Epithelial cell of proximal tubule (primary cell): Measurements from ENCODE around the gene MRFAP1L1. TPM values are rescaled to one million over a fixed set of nuclear protein-coding genes. Genes with fewer than 3 reads are reported as not detected.
A peak's percentile ranks its signal among the peaks of the same experiment; 100 is the strongest.

ENCODE experiments used
- DNase-seq: peaks from one replicate; pipeline ENCODE4 v3.0.0-alpha.2; 2011; ENCODE audit warnings: low read depth
- H3K4me3 ChIP-seq: 2 replicates; pipeline ENCODE4 v1.5.1; 2011; ENCODE audit warnings: low read depth, mild to moderate bottlenecking, low read length
- total RNA-seq: library from RNA; depleted of rRNA; stranded (reverse); fragments of >200 nt; gene quantifications from 2 replicates; pipeline ENCODE4 v1.2.3, GENCODE V29; 2015
- TF ChIP-seq, protein P1 (sequence below): conservative IDR thresholded peaks from 2 replicates; pipeline ENCODE4 v1.5.1; 2012; ENCODE audit warnings: low read depth, mild to moderate bottlenecking, low read length

Gene MRFAP1L1
- total RNA-seq, 1 donor from 2014 or later: 49.1 TPM

- peak; percentile 32 for DNase-seq
- no peak overlapping the region for H3K4me3 ChIP-seq
Observed at GRCh38 chr4:6668391-6668790, 41.3 kb downstream of the MRFAP1L1 start.

GRCh38 chr4:6665320-6665654, 44.4 kb downstream of the MRFAP1L1 start:
- H3K4me3 ChIP-seq: no peak overlapping the region
- DNase-seq: no peak
- TF ChIP-seq, protein P1, sequence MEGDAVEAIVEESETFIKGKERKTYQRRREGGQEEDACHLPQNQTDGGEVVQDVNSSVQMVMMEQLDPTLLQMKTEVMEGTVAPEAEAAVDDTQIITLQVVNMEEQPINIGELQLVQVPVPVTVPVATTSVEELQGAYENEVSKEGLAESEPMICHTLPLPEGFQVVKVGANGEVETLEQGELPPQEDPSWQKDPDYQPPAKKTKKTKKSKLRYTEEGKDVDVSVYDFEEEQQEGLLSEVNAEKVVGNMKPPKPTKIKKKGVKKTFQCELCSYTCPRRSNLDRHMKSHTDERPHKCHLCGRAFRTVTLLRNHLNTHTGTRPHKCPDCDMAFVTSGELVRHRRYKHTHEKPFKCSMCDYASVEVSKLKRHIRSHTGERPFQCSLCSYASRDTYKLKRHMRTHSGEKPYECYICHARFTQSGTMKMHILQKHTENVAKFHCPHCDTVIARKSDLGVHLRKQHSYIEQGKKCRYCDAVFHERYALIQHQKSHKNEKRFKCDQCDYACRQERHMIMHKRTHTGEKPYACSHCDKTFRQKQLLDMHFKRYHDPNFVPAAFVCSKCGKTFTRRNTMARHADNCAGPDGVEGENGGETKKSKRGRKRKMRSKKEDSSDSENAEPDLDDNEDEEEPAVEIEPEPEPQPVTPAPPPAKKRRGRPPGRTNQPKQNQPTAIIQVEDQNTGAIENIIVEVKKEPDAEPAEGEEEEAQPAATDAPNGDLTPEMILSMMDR: no peak

More at GRCh38 chr4:6668391-6668790, 41.3 kb downstream of the MRFAP1L1 start:
- TF ChIP-seq, protein P1: no peak

- H3K4me3 ChIP-seq: no peak overlapping the region
- DNase-seq: no peak
- TF ChIP-seq, protein P1: no peak
Observed at GRCh38 chr4:6663596-6664393, 45.9 kb downstream of the MRFAP1L1 start.

GRCh38 chr4:6662591-6662990, 47.1 kb downstream of the MRFAP1L1 start:
- TF ChIP-seq, protein P1: no peak
- DNase-seq: no peak
- no peak overlapping the region for H3K4me3 ChIP-seq

DNA sequence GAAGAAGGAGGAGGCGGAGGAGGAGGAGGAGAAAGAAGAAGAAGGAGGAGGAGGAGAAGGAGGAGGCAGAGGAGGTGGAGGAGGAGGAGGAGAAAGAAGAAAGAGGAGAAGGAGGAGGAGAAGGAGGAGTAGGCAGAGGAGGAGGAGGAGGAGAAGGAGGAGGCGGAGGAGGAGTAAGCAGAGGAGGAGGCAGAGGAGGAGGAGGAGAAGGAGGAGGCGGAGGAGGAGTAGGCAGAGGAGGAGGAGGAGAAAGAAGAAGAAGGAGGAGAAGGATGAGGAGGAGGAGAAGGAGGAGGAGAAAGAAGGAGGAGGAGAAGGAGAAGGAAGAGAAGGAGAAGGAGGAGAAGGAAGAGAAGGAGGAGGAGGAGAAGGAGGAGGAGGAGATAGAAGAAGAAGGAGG, 49.2 kb downstream of the MRFAP1L1 start:
- DNase-seq: no peak
- H3K4me3 ChIP-seq: no peak overlapping the region
- TF ChIP-seq, protein P1: no peak

- TF ChIP-seq, protein P1: no peak
- no peak overlapping the region for H3K4me3 ChIP-seq
- no peak for DNase-seq
Observed at GRCh38 chr4:6659897-6660296, 49.8 kb downstream of the MRFAP1L1 start.

DNA sequence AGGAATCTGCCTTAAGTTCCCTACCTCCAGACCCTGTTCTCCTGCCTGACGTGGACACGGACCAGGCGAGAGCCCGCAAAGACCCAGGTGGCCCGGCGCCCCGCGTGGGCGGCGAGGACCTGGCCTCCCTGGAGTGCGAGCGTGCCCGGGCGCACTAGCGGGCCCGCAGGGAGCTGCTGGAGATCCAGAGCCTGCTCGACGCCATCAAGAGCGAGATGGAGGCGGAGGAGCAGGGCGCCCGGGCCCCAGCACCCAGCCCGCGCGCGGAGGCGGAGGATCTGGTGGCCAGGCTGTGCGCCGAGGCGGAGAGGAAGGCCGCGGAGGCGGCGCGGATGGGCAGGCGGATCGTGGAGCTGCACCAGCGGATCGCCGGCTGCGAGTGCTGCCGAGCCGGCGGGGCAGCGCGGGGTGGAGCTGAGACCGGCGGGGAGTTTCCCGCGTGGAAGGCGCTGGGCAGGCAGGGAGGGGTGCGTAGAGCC, 51.0 kb downstream of the MRFAP1L1 start:
- no peak for DNase-seq
- TF ChIP-seq, protein P1: no peak
- peak overlapping the region; percentile 44 for H3K4me3 ChIP-seq
